GM12874 (cell line): ENCODE data around the gene LINC01488.

ENCODE experiments used
- TF ChIP-seq, protein P1 (sequence below): IDR thresholded peaks from 2 replicates; pipeline ENCODE4 v1.5.1; 2011; ENCODE audit warnings: low read depth, mild to moderate bottlenecking, control low read depth, low read length, moderate library complexity; ENCODE audit not compliant: insufficient read depth

LINC01488 gene

DNA sequence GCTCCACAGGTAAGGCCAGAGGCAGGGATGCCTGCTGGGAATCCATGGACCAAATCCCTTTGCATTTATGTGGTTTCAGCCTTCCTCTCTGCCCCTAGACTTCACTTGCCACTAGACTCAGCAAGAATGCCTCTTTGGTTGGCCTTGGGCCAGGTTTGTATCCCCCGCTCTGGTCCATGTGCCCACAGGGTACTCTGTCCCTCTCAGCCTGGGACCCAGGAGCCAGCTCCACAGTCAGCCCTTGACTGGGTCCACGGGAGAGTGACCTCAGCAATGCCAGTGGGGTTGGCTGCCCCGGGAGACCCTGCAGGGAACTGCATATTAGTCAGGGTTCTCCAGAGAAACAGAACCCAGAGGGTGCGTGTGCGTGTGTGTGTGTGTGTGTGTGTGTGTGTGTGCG, 28.3 kb upstream of the LINC01488 start:
- TF ChIP-seq, protein P1, sequence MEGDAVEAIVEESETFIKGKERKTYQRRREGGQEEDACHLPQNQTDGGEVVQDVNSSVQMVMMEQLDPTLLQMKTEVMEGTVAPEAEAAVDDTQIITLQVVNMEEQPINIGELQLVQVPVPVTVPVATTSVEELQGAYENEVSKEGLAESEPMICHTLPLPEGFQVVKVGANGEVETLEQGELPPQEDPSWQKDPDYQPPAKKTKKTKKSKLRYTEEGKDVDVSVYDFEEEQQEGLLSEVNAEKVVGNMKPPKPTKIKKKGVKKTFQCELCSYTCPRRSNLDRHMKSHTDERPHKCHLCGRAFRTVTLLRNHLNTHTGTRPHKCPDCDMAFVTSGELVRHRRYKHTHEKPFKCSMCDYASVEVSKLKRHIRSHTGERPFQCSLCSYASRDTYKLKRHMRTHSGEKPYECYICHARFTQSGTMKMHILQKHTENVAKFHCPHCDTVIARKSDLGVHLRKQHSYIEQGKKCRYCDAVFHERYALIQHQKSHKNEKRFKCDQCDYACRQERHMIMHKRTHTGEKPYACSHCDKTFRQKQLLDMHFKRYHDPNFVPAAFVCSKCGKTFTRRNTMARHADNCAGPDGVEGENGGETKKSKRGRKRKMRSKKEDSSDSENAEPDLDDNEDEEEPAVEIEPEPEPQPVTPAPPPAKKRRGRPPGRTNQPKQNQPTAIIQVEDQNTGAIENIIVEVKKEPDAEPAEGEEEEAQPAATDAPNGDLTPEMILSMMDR = no peak

DNA sequence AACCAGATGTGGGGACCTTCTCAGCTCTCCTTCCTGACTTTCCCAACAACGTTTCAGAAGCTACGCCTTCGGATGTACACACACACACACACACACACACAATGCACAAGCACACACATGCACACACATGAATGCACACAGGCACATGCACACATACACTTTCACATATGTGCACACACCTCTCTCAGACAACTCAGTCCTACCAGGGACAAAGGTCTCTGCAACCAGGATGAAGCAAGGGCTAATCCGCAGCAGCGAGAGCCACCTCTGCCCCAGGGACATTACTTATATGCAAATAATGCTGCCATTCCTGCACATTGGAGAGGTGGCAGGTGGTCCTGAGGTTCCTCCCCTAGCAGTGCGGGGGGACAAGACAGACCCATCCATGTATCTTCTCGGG, 27.4 kb upstream of the LINC01488 start:
- TF ChIP-seq, protein P1 = no peak

DNA sequence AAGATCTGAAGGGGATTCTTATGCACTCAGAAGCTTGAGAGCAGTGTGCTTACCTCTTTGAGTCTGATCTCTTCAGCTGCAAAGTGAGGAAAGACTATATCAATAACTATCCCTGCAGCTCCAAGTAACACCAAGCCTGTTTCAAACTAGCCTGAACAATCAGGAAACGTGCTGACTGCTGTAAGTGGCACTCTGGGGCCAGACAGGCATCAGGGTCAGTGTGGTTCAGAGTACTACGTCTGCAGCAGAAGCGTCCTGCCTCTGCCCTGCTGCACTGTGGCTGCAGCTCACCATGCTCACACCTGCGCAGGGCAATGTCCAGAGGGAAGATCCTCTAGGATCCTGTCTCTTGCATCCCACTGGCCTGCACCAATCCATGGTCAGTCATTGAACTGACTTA, 25.5 kb upstream of the LINC01488 start:
- TF ChIP-seq, protein P1 = no peak

DNA sequence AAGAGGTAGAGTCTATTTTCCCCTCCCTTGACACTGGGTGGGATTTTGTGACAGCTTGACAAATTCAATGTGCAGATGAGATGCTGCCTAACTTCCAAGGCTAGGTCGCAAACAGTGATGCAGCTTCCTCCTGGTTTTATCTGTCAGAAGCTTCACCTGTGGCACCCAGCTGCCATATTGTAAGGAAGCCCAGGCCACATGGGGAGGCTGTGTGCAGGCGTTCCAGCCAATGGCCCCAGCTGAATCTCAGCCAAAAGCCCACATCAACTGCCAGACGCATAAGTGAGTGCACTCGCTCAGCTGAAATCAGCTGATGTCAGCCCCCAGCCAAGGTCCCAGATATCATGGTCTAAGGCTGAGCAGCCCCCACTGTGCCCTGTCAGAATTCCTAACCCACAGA, 24.8 kb upstream of the LINC01488 start:
- TF ChIP-seq, protein P1 = no peak

DNA sequence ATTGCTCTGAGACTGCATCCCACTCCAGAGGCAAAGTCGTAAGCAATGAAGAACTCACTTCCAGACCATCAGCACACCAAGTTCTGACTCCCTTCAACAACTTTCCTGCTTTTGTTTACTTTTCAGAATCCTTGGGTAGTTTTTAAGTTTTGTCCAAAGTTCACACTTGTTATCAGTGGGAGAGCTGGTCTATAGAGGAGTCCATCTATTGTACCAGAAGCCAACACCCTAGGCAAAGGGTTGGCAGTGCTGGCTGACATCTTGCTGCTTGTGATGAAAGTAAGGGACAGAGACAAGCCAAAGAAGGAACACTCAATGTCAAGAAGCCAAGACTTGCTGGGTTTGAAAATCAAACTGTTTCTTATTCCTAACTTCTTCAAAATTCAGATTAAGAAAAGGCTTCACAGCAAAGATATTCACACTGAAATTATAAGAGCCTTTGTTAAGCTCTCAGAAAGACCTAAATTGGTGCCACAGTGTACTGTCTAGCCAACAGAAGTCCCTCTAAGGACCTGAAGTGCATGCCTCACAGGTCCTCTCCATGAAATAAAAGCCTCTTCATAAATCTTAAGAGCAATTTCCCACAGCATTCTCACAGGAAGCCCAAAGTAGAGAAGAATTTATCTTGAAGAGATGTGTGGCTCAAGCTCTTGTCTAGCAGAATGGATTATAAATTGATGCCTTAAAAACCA, 21.5 kb upstream of the LINC01488 start:
- TF ChIP-seq, protein P1 = no peak

DNA sequence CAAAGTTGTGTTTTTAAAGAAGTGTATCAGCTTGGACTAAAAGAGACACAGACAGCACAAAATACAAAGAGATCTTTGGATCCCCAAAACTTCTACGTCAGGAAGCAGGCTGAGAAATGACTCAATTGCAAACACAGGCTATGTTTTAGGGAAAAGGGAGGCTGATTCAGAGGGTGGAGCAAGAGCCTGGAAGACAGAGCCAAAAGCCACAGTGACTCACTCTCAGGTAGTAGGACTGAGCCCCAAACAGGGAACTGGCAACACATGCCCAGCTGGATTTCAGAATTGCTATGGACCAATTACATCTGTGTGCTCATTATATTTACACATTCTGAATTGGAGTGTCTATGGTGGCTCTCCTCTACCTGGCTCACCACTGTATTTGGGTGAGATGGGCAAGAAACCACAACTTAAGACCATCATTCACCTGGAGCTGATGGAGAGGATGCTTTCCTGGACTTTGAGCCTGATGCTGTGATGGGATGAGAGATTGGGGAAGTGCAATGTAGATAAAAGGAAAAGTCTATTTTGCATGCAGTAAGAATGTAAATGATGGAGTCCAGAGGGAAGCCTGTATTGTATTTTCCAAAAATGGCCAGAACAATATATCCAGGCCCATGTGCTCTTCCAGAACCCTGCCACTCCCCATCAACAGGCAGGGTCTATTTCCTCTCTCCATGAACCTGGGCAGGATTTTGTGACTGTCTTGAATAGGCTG, 20.8 kb upstream of the LINC01488 start:
- TF ChIP-seq, protein P1 = no peak

DNA sequence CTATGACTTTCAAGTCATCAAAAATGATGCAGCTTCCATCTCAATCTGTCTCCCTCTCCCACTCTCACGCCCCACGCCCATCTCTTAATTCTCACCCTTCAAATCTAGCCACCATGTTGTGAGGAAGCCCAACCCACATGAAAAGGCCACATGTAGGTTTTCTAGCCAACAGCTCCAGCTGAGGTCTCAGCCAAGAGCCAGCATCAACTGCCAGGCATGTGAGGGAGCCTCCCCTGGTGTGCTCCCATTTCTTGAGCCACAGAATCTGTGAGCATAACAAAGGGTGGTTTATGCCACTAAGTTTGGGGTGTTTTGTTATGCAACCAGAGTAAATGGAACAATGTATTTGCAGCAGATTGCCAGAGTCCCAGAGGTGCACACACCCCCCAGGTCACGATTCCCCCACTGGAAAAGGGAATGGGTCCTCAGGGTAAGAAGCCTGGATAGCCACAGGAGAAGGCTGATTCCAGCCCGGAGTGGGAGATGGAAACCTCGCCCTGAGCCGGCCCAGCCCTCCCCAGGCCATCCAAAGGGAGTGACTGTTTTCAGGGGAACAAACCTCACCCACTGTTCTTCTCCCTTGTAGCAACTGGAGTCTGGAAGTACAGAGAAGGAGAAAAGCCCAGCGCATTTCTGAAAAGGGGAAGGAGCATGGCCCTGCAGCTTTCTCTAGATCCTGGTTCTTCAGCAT, 20.0 kb upstream of the LINC01488 start:
- TF ChIP-seq, protein P1 = no peak
